ENCODE results near the gene PLD6.

DNA sequence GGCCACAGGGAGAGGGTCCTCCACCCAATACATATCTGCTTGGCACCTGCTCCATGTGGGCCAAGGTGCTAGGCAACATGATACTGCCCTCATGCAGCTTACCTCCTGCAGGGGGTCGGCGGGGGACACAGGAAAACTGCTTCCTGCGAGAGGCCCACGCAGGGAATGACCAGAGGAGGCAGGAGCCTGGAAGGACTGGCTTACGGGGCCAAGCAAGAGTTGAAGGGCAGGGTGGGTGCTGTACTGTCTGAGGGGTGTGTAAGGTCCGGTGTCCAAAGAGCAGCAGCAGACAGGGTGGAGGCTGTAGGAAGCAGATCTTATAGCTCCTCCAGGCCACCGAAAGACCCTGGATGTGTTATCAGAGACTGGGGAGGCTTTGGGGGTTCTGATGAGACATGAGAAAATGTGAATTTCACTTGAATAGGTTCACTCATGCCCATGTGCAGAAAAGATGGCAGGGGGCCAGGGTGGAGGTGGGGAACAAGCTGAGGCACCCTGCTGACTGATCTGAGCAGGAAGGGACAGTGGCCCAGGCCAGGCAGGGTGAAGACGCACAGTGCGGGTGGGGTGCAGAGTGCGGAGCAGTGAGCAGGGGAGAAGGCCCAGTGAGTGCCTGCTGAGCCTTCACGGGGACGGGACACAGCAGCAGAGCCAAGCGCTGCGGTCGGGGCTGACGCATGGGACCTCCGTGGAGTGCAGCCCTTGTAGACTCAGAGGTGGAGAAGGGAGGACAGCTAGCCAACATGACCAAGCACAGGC is 22.6 kb upstream of the PLD6 start:
- TF ChIP-seq GATA2 (IDR thresholded peaks at IDR 0.05; ENCODE audit: low read depth, low read length) (no peak), GATA3 (IDR thresholded peaks at IDR 0.05; ENCODE audit: low read depth, low read length) (no peak)

All from SH-SY5Y (cell line).